Activated naive CD4-positive, alpha-beta T cell (primary cell): ENCODE results near the gene PRKAG2.
"Not testable (repeated sequence)": the region's sequence is repeated elsewhere in the genome, so short reads cannot be mapped to it uniquely, and the experiment has no call there.

Experiments used
- DNase-seq, 4 experiments: peaks; one replicate each; lab custom pipeline; 2025; lab: John Stamatoyannopoulos, UW

PRKAG2 gene

GRCh38 chr7:151552352-151553028 lies 324.4 kb downstream of the PRKAG2 start:
- no peak for DNase-seq

- no peak for DNase-seq
Measured at GRCh38 chr7:151551820-151552219, 325.1 kb downstream of the PRKAG2 start.

- DNase-seq, result no peak
Measured at GRCh38 chr7:151550656-151551286, 326.1 kb downstream of the PRKAG2 start.

- no peak for DNase-seq
Measured at GRCh38 chr7:151549644-151550043, 327.3 kb downstream of the PRKAG2 start.

GRCh38 chr7:151549083-151549482 lies 327.8 kb downstream of the PRKAG2 start:
- no peak for DNase-seq

- DNase-seq, result no peak
Measured at GRCh38 chr7:151544183-151544582, 332.7 kb downstream of the PRKAG2 start.

- DNase-seq, result no peak
Measured at GRCh38 chr7:151542606-151543130, 334.2 kb downstream of the PRKAG2 start.

- no peak for DNase-seq
Measured at GRCh38 chr7:151541709-151542499, 335.0 kb downstream of the PRKAG2 start.

- no peak for DNase-seq
Measured at GRCh38 chr7:151540146-151540545, 336.8 kb downstream of the PRKAG2 start.

GRCh38 chr7:151539088-151539671 lies 337.7 kb downstream of the PRKAG2 start:
- no peak for DNase-seq

GRCh38 chr7:151537818-151538561 lies 338.9 kb downstream of the PRKAG2 start:
- no peak for DNase-seq

GRCh38 chr7:151536178-151536577 lies 340.7 kb downstream of the PRKAG2 start:
- not testable (repeated sequence) for DNase-seq

GRCh38 chr7:151529842-151530241 lies 347.1 kb downstream of the PRKAG2 start:
- no peak for DNase-seq

GRCh38 chr7:151524845-151525244 lies 352.1 kb downstream of the PRKAG2 start:
- no peak for DNase-seq

- no peak for DNase-seq
Measured at GRCh38 chr7:151524331-151524730, 352.6 kb downstream of the PRKAG2 start.

- peak; percentile 6 to 29 (median 22) for DNase-seq
Measured at GRCh38 chr7:151520419-151521261, 356.3 kb downstream of the PRKAG2 start.

GRCh38 chr7:151519765-151520418 lies 357.0 kb downstream of the PRKAG2 start, which contains the start of gene RHEB:
RHEB (minus strand) TSS chr7:151519895; CDS start chr7:151519511, 384 bp downstream.
- DNase-seq, result peak; percentile 97 to 99 (median 98)

- peak; percentile 36 to 59 (median 52) for DNase-seq
Measured at GRCh38 chr7:151518947-151519764, 357.8 kb downstream of the PRKAG2 start.
